GM12891 (cell line): ENCODE results near the gene SNX21.

Source experiments
- POLR2A ChIP-seq: IDR thresholded peaks from 2 replicates; pipeline ENCODE4 v1.6.1; 2011; ENCODE audit warnings: low read depth, low read length, control low read depth
- POLR2AphosphoS5 ChIP-seq: IDR thresholded peaks from 2 replicates; pipeline ENCODE4 v1.6.1; 2011; ENCODE audit warnings: low read depth, low read length, control low read depth
- POU2F2 ChIP-seq: IDR thresholded peaks from 2 replicates; pipeline ENCODE4 v1.6.1; 2011; ENCODE audit warnings: low read depth, mild to moderate bottlenecking, control low read depth, low read length, moderate library complexity
- SPI1 ChIP-seq: IDR thresholded peaks from 2 replicates; pipeline ENCODE4 v1.6.1; 2011; ENCODE audit warnings: low read depth, low read length, control low read depth
- TAF1 ChIP-seq: IDR thresholded peaks from 2 replicates; pipeline ENCODE4 v1.6.1; 2011; ENCODE audit warnings: low read depth, low read length, control low read depth

DNA sequence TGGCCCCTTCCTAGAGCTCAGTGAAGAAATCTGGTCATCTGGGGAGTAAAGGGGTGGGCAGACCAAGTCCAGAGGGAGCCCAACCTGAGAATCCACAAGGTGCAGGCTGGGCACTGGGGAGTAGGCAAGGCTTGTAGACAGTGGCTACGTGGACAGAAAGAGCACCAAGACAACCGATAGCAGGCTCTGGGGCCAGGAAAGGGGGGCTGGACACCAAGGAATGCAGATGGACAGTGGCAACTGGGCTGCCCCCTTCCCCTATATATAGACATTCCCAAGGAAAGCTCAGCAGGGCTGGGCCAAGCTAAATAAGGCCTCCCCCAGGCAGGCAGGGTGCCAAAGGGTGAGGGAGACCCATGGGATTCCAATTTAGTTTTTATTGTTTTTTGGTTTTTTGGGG, 5.0 kb upstream of the SNX21 start:
- TF ChIP-seq SPI1 (no peak), POLR2AphosphoS5 (no peak), TAF1 (no peak), POLR2A (no peak), POU2F2 (no peak)
